GM12878 (cell line): Measurements from ENCODE around the gene APOA5. TPM values are rescaled to one million over a fixed set of nuclear protein-coding genes. Genes with fewer than 3 reads are reported as not detected.

Experiments
- ATAC-seq: fragments of 200-7000 bp; cut with Tn5 transposase; 3 replicates; pipeline ENCODE4 v1.9.1; 2020; ENCODE audit warnings: mild to moderate bottlenecking, moderate library complexity
- BruUV-seq: library from RNA; stranded (reverse); fragments of 400-500 nt; replicated peaks from 2 replicates; lab custom pipeline; 2021; lab: Mats Ljungman, UMichigan
- CTCF ChIA-PET: fragments of 300-600 bp; sonication (Branson Sonifier 250); formaldehyde crosslinking; extraction: SDS; loops from one replicate; lab custom pipeline; 2021; ENCODE audit warnings: inconsistent platforms; lab: Yijun Ruan, JAX
- POLR2A ChIA-PET: fragments of 350-600 bp; formaldehyde crosslinking; extraction: SDS; loops from one replicate; lab custom pipeline; 2021; ENCODE audit warnings: inconsistent platforms; lab: Charles Lee
- RAD21 ChIA-PET: fragments of 300-600 bp; sonication (Branson Sonifier 250); formaldehyde crosslinking; loops from one replicate; lab custom pipeline; 2023; ENCODE audit warnings: antibody characterized with exemption; ENCODE audit not compliant: unreplicated experiment; lab: Charles Lee
- SMC1A ChIA-PET: fragments of 300-600 bp; sonication (Branson Sonifier 250); formaldehyde crosslinking; loops from one replicate; lab custom pipeline; 2023; ENCODE audit not compliant: unreplicated experiment, uncharacterized antibody; lab: Charles Lee
- DNase-seq: peaks from one replicate; pipeline ENCODE4 v3.0.0-alpha.2; 2011; ENCODE audit warnings: low read depth, low spot score
- FAIRE-seq: peaks from 3 replicates; lab custom pipeline; 2011; peaks lifted over from hg19 to GRCh38; lab: Jason Lieb, UNC
- H2AFZ ChIP-seq: 2 replicates; pipeline ENCODE4 v1.6.0; 2011; ENCODE audit warnings: low read depth, low read length, control low read depth; ENCODE audit not compliant: control insufficient read depth
- H3K27ac ChIP-seq: 2 replicates; pipeline ENCODE4 v1.5.1; 2011; ENCODE audit warnings: control low read depth; ENCODE audit not compliant: control insufficient read depth, insufficient read depth
- H3K27me3 ChIP-seq, 2 experiments: replicated peaks in 1 of 2; 2 replicates each; pipeline versions ENCODE4 v1.6.0 to v1.6.1; 2011; ENCODE audit warnings: low read length in 1 of 2; ENCODE audit not compliant: control insufficient read depth in 2 of 2, insufficient read depth in 2 of 2
- H3K36me3 ChIP-seq, 2 experiments: 2 replicates each; pipeline ENCODE4 v1.5.1; 2011; ENCODE audit warnings: low read length in 1 of 2; ENCODE audit not compliant: control insufficient read depth in 2 of 2, insufficient read depth in 2 of 2
- H3K4me1 ChIP-seq: 2 replicates; pipeline ENCODE4 v1.6.1; 2011; ENCODE audit warnings: mild to moderate bottlenecking, low read length, moderate library complexity, mixed read lengths; ENCODE audit not compliant: control insufficient read depth, insufficient read depth
- H3K4me2 ChIP-seq: 2 replicates; pipeline ENCODE4 v1.6.0; 2011; ENCODE audit warnings: control low read depth; ENCODE audit not compliant: control insufficient read depth, insufficient read depth
- H3K4me3 ChIP-seq: fragments of 200-600 bp; sonication (generic); 2 replicates; pipeline ENCODE4 v1.5.1; 2016
- H3K79me2 ChIP-seq: 2 replicates; pipeline ENCODE4 v1.6.0; 2011; ENCODE audit warnings: low read length; ENCODE audit not compliant: control insufficient read depth, insufficient read depth
- H3K9ac ChIP-seq: 2 replicates; pipeline ENCODE4 v1.8.0; 2011; ENCODE audit warnings: low read length, control low read depth, mixed read lengths; ENCODE audit not compliant: control insufficient read depth, insufficient read depth
- H3K9me3 ChIP-seq: replicated peaks from 3 replicates; pipeline ENCODE4 v1.5.1; 2011; ENCODE audit warnings: mild to moderate bottlenecking, low read length; ENCODE audit not compliant: control insufficient read depth, insufficient read depth
- H4K20me1 ChIP-seq: 2 replicates; pipeline ENCODE4 v1.6.0; 2011; ENCODE audit not compliant: control insufficient read depth, insufficient read depth
- RELA ChIP-seq: fragments of 450-650 bp; IDR thresholded peaks from 2 replicates; pipeline ENCODE4 v1.8.0; 2014; ENCODE audit warnings: borderline replicate concordance; ENCODE audit not compliant: partially characterized antibody
- RUNX3 ChIP-seq: IDR thresholded peaks from 2 replicates; pipeline ENCODE4 v1.6.1; 2012; ENCODE audit warnings: low read length, inconsistent platforms
- SMC3 ChIP-seq: IDR thresholded peaks from 2 replicates; pipeline ENCODE4 v1.6.1; 2011; ENCODE audit warnings: low read length, improper control_type of control experiment, borderline replicate concordance
- ZNF207 ChIP-seq: fragments of 450-650 bp; IDR thresholded peaks from 2 replicates; pipeline ENCODE4 v1.6.1; 2014; ENCODE audit warnings: antibody characterized with exemption, mild to moderate bottlenecking, borderline replicate concordance
- ZNF384 ChIP-seq: IDR thresholded peaks from 2 replicates; pipeline ENCODE4 v1.6.1; 2012; ENCODE audit warnings: low read depth, mild to moderate bottlenecking, low read length, improper control_type of control experiment, borderline replicate concordance
- WGBS: methylation state at CpG from one replicate; pipeline ENCODE4 v1.1.6; 2016; ENCODE audit warnings: low lambda C conversion rate; ENCODE audit not compliant: insufficient replicate concordance, insufficient coverage; ENCODE audit errors: missing lambda C conversion rate; 5-methylcytosine and 5-hydroxymethylcytosine counted together
- in situ Hi-C: fragments of 300-500 bp; cut with MboI; formaldehyde crosslinking; loops from 9 replicates; pipeline ENCODE4 v1.14.3; 2018; ENCODE audit warnings: mixed read lengths
- intact Hi-C: fragments of 100-400 bp; cut with micrococcal nuclease; formaldehyde crosslinking; loops from one replicate; pipeline ENCODE4 v1.14.2; 2022; ENCODE audit not compliant: unreplicated experiment
- polyA plus RNA-seq, 11 experiments: library from polyadenylated mRNA; depleted of rRNA in 4 of 11; unstranded in 6 of 11; stranded (reverse) in 5 of 11; fragments of >200 nt; fragmentation: Nextera tagmentation in 4 of 11; fragmentation: Illumina TruSeq in 1 of 11; extraction: Ambion mirVana in 4 of 11; extraction: Trizol in 1 of 11; gene quantifications; 1 replicate in 1 of 11; 2 replicates in 10 of 11; pipeline versions ENCODE4 v1.2.1 to v1.2.3, GENCODE V29; 2011 to 2016; ENCODE audit warnings: inconsistent platforms in 2 of 11, missing spikeins in 2 of 11, low read depth in 1 of 11
- total RNA-seq, 4 experiments: library from RNA; depleted of rRNA in 3 of 4; stranded (reverse); fragments of >200 nt in 3 of 4; fragmentation: Illumina TruSeq in 1 of 4; extraction: Trizol in 1 of 4; gene quantifications; 2 replicates each; pipeline versions ENCODE4 v1.2.1 to v1.2.3, GENCODE V29; 2013 to 2021
- TF ChIP-seq, protein P1 (sequence below): fragments of 450-650 bp; IDR thresholded peaks from 2 replicates; pipeline ENCODE4 v1.6.1; 2017; ENCODE audit warnings: mild to moderate bottlenecking, moderate library complexity

APOA5 gene
- total and polyA plus RNA-seq, 10 of the 15 experiments (the other 5 are each of a cell fraction or from before 2014, with no cell fraction given), result 0.15 TPM; not detected in 9

GRCh38 chr11:116838321-116839084 is 46.8 kb upstream of the APOA5 start:
- FAIRE-seq (no peak), ATAC-seq (no peak), DNase-seq (no peak)
- no peaks in the 10 kb centered on the region for H3K9me3 ChIP-seq
- H3K27me3 ChIP-seq, result no peaks in the 10 kb centered on the region
- in situ Hi-C loops (no loop called here), intact Hi-C loops (loop anchor here (5.0 kb wide), 1 partner anchor 389 kb away; no protein-coding TSS in a partner anchor)
- ChIA-PET RAD21 (interaction anchor here (1.4 kb wide), 1 partner anchor 14 kb away, joined by 3 read pairs; no protein-coding TSS in a partner anchor), CTCF (interaction anchor here (7.3 kb wide), 1 partner anchor 47 kb away, joined by 183 read pairs; the partner anchor contains the start of genes APOA5 and ZPR1), POLR2A (no interaction called here), SMC1A (interaction anchor here (2.5 kb wide), 1 partner anchor 15 kb away, joined by 9 read pairs; no protein-coding TSS in a partner anchor)
- H3K9ac ChIP-seq, result no peak overlapping the region
- H4K20me1 ChIP-seq, result no peaks in the 10 kb centered on the region
- H3K36me3 ChIP-seq, result no peaks in the 10 kb centered on the region
- H3K4me2 ChIP-seq, result no peak overlapping the region
- no peaks in the 10 kb centered on the region for H3K79me2 ChIP-seq
- no peak overlapping the region for H2AFZ ChIP-seq
- H3K4me3 ChIP-seq, result no peak overlapping the region
- H3K27ac ChIP-seq, result no peak overlapping the region
- 17% methylated on average over 6 of the region's 6 CpGs for WGBS
- TF ChIP-seq ZNF384, result no peak
- TF ChIP-seq RELA, result no peak
- TF ChIP-seq ZNF207, result no peak
- no peak for TF ChIP-seq RUNX3
- TF ChIP-seq, protein P1, sequence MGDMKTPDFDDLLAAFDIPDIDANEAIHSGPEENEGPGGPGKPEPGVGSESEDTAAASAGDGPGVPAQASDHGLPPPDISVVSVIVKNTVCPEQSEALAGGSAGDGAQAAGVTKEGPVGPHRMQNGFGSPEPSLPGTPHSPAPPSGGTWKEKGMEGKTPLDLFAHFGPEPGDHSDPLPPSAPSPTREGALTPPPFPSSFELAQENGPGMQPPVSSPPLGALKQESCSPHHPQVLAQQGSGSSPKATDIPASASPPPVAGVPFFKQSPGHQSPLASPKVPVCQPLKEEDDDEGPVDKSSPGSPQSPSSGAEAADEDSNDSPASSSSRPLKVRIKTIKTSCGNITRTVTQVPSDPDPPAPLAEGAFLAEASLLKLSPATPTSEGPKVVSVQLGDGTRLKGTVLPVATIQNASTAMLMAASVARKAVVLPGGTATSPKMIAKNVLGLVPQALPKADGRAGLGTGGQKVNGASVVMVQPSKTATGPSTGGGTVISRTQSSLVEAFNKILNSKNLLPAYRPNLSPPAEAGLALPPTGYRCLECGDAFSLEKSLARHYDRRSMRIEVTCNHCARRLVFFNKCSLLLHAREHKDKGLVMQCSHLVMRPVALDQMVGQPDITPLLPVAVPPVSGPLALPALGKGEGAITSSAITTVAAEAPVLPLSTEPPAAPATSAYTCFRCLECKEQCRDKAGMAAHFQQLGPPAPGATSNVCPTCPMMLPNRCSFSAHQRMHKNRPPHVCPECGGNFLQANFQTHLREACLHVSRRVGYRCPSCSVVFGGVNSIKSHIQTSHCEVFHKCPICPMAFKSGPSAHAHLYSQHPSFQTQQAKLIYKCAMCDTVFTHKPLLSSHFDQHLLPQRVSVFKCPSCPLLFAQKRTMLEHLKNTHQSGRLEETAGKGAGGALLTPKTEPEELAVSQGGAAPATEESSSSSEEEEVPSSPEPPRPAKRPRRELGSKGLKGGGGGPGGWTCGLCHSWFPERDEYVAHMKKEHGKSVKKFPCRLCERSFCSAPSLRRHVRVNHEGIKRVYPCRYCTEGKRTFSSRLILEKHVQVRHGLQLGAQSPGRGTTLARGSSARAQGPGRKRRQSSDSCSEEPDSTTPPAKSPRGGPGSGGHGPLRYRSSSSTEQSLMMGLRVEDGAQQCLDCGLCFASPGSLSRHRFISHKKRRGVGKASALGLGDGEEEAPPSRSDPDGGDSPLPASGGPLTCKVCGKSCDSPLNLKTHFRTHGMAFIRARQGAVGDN, result no peak
- no peak for TF ChIP-seq SMC3
- no TSS peak for BruUV-seq
- H3K4me1 ChIP-seq, result peaks cover 8% of the 10 kb centered on the region; the same call in 1 of the 2 replicates
